BE2C (cell line): ENCODE measurements around the gene XYLB.

Source experiments
- DNase-seq: peaks from one replicate; pipeline ENCODE4 v3.0.0-alpha.2; 2020
- H3K27me3 ChIP-seq: fragments of 250-450 bp; sonication (Bioruptor Pico); 2 replicates; pipeline ENCODE4 v1.5.1; 2020; ENCODE audit warnings: mild to moderate bottlenecking
- H3K36me3 ChIP-seq: fragments of 250-450 bp; sonication (Bioruptor Pico); 2 replicates; pipeline ENCODE4 v1.5.1; 2020; ENCODE audit warnings: mild to moderate bottlenecking
- H3K4me1 ChIP-seq: fragments of 250-450 bp; sonication (Bioruptor Pico); 2 replicates; pipeline ENCODE4 v1.5.1; 2020
- H3K4me3 ChIP-seq: 2 replicates; pipeline ENCODE4 v1.5.1; 2011; ENCODE audit warnings: low read depth, low read length
- H3K9me3 ChIP-seq: fragments of 250-450 bp; sonication (Bioruptor Pico); 2 replicates; pipeline ENCODE4 v1.5.1; 2020
- TF ChIP-seq, protein P1 (sequence below): IDR thresholded peaks from 2 replicates; pipeline ENCODE4 v1.5.1; 2012; ENCODE audit warnings: mild to moderate bottlenecking, low read depth, low read length

Gene XYLB

DNA sequence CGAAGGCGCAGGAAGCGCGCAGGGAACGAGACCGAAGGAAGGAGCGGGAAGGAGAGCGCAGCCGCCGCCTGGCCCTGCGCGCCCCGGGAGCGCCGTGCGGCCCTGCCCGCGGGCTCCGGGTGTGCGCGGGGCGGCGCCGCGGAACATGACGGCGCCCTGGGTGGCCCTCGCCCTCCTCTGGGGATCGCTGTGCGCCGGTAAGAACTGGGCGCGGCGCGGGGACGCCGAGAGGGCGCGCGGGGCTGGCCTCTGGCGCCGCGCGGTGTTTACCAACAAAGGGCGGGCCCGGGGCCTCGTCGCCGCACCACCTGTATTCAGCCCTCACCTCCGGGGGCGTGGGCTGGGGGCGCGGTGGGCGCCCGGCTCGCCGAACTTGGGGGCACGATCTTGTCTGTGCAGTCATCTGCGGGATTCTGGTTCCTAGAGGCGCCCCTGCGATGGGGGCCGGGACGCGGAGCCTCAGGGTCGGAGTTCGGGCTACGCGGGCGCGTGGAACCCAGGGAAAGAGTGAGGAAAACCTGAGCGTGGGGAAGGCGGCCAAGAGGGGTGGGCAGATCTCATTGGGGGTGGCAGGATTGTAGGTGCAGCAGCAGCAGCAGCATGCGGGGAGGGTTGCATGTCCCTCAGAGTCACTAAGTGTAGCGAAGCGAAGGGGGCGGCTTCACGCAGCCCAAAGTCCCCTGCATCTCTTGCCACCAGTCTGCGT is 107.7 kb downstream of the XYLB start:
- peaks cover 6% of the 10 kb centered on the region; the same call in 1 of the 2 replicates for H3K4me1 ChIP-seq
- no peaks in the 10 kb centered on the region for H3K9me3 ChIP-seq
- H3K36me3 ChIP-seq: no peaks in the 10 kb centered on the region
- H3K4me3 ChIP-seq: peak overlapping the region; percentile 75
- peak; percentile 27 for DNase-seq
- no peaks in the 10 kb centered on the region for H3K27me3 ChIP-seq
- TF ChIP-seq, protein P1, sequence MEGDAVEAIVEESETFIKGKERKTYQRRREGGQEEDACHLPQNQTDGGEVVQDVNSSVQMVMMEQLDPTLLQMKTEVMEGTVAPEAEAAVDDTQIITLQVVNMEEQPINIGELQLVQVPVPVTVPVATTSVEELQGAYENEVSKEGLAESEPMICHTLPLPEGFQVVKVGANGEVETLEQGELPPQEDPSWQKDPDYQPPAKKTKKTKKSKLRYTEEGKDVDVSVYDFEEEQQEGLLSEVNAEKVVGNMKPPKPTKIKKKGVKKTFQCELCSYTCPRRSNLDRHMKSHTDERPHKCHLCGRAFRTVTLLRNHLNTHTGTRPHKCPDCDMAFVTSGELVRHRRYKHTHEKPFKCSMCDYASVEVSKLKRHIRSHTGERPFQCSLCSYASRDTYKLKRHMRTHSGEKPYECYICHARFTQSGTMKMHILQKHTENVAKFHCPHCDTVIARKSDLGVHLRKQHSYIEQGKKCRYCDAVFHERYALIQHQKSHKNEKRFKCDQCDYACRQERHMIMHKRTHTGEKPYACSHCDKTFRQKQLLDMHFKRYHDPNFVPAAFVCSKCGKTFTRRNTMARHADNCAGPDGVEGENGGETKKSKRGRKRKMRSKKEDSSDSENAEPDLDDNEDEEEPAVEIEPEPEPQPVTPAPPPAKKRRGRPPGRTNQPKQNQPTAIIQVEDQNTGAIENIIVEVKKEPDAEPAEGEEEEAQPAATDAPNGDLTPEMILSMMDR: no peak

DNA sequence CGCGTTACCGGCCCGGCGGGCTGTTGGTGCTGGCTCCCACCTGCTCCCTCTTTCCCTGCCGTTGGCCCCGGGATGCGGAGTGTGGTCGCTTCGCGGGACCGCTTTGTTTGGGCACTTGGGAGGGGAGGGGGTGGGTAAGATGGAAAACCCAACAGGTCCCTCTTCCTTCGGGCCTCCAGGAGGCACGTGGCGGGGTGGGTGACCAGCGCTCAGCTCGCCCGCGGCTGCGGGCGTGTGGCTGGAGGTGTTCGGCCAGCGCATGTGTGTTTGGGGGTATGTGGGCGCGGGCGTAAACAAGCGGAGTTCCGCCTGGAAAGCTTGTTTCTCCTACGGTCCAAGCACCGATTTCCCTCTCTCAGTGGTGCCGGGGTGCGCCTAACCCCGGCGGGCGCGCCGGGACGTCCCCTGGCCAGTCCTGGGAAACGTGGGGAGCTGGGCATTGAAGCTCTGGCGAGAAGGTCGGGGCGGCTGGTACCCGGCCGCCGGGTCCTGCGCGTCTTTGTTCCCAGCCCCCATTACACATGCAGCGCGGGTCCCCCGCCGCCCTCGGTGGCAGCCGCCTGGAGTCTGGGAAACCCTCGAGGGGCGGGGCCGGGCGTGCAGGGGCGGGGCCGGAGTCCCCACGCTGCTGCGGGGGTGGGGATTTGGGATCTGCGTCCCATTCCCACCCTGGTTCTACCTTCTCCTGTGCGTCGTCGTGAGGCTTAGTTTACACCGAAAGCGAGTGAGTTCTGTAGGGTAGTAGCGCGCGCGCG is 108.5 kb downstream of the XYLB start:
- peak; percentile 85 for DNase-seq
- TF ChIP-seq, protein P1: no peak
- Histone ChIP-seq H3K9me3 (no peaks in the 10 kb centered on the region), H3K4me1 (peaks cover 6% of the 10 kb centered on the region; the same call in 1 of the 2 replicates), H3K27me3 (no peaks in the 10 kb centered on the region), H3K36me3 (no peaks in the 10 kb centered on the region), H3K4me3 (peak overlapping the region; percentile 75)

DNA sequence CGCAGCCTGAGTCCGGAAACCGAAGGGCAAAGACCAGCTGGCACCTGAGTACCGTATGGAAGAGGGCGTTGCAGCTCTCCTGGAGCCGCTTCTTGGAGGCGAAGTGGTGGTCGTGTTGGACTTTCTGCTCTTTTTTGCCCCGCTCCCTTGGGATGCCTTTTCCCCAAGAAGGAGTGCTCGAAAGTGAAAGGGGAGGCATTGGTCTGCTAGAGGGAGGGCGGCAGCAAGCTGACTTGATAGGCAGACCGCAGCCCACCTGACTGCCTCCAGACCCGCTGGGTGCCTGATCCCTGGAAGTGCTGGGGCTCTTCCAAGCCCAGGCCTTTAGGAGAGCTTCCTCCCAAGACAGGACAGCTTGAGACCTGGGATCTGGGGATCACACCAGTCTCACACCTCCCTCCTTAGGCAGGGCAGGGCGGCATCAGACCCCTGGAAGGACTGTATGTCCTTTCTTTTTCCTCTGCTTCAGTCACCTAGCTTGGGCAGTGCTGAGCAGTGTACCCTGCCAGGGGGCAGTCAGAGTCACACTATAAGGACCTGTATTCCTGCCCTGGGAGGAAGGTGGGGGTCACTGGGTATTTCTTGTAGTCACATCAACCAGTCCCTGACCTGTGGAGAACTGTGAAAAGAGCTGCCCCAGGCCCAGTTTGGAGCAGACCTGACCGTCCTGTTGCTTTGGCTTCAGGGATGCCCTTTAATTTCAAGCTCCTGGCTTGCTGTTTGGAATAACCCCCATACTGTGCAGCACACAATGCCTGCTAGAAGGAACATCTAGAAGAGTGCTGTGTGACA is 109.2 kb downstream of the XYLB start:
- Histone ChIP-seq H3K4me3 (peak overlapping the region; percentile 75), H3K27me3 (no peaks in the 10 kb centered on the region), H3K36me3 (no peaks in the 10 kb centered on the region), H3K9me3 (no peaks in the 10 kb centered on the region), H3K4me1 (peaks cover 6% of the 10 kb centered on the region; the same call in 1 of the 2 replicates)
- TF ChIP-seq, protein P1: no peak
- DNase-seq: peak; percentile 34

DNA sequence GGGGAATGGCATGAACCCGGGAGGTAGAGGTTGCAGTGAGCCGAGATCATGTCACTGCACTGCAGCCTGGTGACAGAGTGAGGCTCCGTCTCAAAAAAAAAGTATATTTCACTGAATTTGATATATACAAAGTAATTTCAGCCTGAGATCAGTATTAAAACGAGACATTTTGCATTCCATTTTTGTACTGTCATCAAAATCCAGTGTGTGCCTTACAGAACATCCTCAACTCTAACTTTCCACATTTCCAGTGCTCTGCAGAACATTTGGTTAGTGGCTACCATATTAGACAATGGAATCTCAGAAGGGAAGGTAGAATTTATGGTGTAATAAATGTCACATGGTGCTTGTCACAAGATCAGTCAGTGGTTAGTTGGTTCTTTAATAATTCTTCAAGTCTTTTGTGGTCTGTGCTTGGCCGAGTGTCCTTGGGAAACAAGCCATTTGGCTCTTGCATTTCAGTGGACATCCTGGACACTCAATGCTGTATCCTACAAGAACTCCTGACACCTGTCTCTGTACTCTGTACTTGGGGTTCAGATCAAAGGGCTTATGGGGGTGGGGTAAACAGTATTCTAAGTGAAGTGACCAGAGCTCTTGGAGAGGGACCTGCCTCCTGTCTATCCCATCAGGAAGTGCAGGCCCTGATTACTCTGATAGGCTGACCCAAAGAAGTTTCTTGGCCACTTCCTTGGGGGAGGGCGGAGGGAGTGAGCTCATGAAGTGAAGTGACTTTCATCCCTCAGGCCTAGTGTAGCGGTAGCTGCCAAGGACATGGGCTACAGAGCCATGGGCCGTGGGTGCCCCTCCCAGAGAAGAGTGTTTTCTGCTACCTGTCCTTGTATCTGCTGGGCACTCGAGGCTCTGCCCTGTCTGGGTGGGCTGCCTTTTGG is 110.8 kb downstream of the XYLB start:
- TF ChIP-seq, protein P1: no peak
- H3K9me3 ChIP-seq: no peaks in the 10 kb centered on the region
- H3K36me3 ChIP-seq: no peaks in the 10 kb centered on the region
- H3K27me3 ChIP-seq: no peaks in the 10 kb centered on the region
- no peak for DNase-seq
- H3K4me1 ChIP-seq: peaks cover 6% of the 10 kb centered on the region; the same call in 1 of the 2 replicates
- H3K4me3 ChIP-seq: no peak overlapping the region

DNA sequence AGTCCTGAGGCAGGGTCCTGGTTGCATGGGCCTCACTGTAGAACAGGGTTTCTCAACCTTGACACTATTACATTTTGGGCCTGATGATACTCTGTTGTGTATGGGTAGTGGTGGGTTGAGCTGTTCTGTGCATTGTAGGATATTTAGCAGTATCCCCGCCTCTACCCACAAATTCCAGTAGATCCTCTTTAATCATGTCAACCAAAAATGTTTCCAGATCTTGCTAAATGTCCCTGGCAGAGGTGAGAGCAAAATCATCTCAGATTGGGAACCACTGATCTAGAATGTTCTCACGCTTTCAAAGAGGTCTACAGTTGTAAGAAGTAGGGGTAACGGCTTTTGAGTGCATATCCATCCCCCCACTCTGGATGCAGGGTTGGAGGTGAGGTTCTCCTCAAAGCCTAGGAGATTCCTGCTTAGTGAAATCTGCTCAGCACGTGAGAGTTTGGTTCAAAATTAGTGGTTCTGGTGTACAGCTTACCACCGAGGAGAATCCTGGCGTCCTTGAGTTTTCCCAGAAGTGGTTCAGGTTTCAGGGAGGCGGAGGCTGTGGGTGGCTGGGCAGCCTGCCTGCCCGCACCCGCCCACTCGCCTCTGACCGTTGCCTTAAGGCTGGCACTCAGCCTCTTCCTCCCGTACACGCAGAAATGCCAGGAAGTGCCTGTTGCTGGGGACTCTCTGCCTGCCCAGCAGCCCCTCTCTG is 112.4 kb downstream of the XYLB start:
- Histone ChIP-seq H3K4me3 (no peak overlapping the region), H3K4me1 (no peaks in the 10 kb centered on the region), H3K36me3 (no peaks in the 10 kb centered on the region), H3K27me3 (no peaks in the 10 kb centered on the region), H3K9me3 (no peaks in the 10 kb centered on the region)
- DNase-seq: no peak
- TF ChIP-seq, protein P1: no peak
